Activated naive CD4-positive, alpha-beta T cell treated with anti-CD3 and anti-CD28 coated beads, Interleukin-2, amount 50 U/mL, for 24 hours (primary cell): ENCODE measurements around the gene BUB1B.

Experiments
- H3K27ac Mint-ChIP-seq: one replicate; pipeline ENCODE4 v1.8.0; 2021; ENCODE audit warnings: mild to moderate bottlenecking, mixed read lengths
- H3K27me3 Mint-ChIP-seq: one replicate; pipeline ENCODE4 v1.8.0; 2021; ENCODE audit warnings: mixed read lengths
- H3K36me3 Mint-ChIP-seq: one replicate; pipeline ENCODE4 v1.8.0; 2021; ENCODE audit warnings: mixed read lengths
- H3K4me1 Mint-ChIP-seq: one replicate; pipeline ENCODE4 v1.8.0; 2021; ENCODE audit warnings: mixed read lengths
- H3K4me3 Mint-ChIP-seq: one replicate; pipeline ENCODE4 v1.8.0; 2021; ENCODE audit warnings: mild to moderate bottlenecking, mixed read lengths
- H3K9me3 Mint-ChIP-seq: one replicate; pipeline ENCODE4 v1.8.0; 2021; ENCODE audit warnings: mixed read lengths

The BUB1B gene

DNA sequence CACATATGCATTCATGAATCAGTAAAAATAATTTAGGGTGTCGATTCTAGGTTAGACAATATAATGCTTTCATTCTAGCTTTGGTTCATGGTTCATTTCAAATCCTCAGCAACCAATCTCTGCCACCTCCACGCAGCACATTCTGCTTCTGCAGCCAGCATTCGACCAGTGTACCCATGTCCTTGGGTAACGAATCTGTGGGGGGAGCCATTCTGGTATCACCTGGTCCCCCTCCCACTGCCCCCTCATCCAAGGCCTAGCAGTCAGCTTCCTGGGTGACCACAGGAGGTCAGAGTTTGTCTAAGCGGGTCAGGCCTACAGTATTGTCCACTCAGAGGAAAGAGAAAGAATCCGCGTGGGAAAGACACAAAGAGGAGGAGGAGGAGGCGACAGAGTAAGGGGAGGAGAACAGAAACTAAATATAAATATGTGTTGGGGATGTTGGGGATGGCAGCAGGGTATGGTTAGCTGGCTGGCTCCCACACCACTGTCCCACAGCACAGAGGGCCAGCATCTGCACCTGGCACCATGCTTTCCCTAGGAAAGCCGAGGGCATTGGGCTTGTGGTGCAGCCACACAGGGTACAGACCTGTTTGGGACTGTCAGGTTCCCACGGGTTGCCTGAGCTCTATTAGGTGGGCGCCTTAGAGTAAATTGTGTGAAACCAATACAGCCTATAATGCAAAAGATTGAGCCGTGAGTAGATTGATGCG, 90.1 kb downstream of the BUB1B start:
- Mint-ChIP-seq H3K4me3 (no peak overlapping the region), H3K4me1 (peaks cover 6% of the 10 kb centered on the region), H3K27me3 (peaks cover 20% of the 10 kb centered on the region), H3K9me3 (no peaks in the 10 kb centered on the region), H3K27ac (no peak overlapping the region), H3K36me3 (no peaks in the 10 kb centered on the region)

DNA sequence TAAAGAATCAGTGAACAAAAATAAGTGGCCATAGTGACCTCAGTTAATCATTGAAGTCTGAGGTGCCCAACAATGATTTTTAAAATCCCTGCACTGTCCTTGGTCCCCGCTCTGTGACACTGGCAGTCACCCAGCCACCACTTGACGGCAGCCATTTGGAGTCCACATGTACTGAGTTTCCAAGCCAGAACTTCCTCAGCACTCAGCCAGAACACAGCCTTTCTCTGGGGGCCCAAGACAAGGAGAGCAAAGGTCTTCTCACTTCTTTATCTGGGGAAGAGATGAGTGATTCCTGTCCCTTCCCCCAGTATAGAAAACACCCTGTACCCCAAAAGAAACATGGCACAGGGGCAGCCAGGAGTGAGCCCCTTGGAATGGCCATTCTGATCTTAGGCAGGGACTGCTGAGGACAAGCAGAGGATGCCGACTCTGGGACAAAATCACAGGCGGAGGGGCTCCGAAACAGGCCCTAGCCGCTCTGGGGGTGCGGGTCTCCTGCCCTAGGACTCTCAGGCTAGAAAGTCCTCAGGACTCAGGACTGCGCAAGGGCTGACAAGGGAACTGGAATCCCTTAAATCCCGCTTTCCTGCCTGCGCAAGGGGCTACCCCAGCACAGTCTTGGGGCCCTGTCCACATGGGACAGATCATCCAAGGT, 90.7 kb downstream of the BUB1B start:
- no peak overlapping the region for H3K27ac Mint-ChIP-seq
- H3K4me1 Mint-ChIP-seq, result peaks cover 6% of the 10 kb centered on the region
- H3K4me3 Mint-ChIP-seq, result peak overlapping the region; percentile 8
- H3K36me3 Mint-ChIP-seq, result no peaks in the 10 kb centered on the region
- H3K27me3 Mint-ChIP-seq, result peaks cover 20% of the 10 kb centered on the region
- H3K9me3 Mint-ChIP-seq, result no peaks in the 10 kb centered on the region

GRCh38 chr15:40252141-40252437, 91.2 kb downstream of the BUB1B start:
- H3K27me3 Mint-ChIP-seq, result peaks cover 20% of the 10 kb centered on the region
- peak overlapping the region; percentile 8 for H3K4me3 Mint-ChIP-seq

DNA sequence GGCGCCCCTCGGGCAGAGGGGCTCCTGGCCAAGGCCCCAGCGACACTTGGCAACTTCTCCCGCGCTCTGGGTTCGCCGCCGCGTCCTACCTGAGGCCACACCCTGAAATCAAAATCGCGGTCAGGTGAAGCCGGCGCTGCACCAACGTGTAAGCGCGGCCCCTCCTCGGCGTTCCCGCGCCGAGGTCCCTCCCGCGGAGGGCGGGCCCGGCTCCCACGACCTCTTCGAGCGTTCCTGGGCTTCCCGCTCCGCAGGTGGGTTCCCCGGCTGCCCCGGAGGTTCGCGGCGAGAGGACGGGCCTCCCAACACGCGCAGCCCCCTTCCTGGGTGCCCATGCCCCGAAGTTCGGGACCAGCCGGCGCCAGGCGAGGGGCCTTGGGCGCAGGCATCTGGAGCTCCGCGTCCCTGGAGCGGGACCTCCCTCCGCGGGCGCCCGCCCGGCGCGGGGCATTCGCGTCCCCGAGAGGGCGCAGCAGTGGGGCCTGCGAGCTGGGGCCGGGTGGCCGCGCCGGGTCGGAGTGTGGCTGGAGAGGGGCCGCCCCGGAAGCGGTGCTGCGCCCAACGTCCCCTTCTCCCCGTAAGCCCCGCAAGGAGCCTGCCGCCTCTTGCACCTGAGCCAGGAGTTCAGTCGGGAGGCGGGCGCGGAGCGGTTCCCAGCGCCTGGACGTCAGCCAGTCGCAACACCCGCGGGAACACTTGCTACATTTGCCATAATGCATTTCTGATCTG, 91.7 kb downstream of the BUB1B start:
- H3K36me3 Mint-ChIP-seq, result no peaks in the 10 kb centered on the region
- H3K4me3 Mint-ChIP-seq, result peak overlapping the region; percentile 71
- no peak overlapping the region for H3K27ac Mint-ChIP-seq
- H3K4me1 Mint-ChIP-seq, result peaks cover 6% of the 10 kb centered on the region
- H3K9me3 Mint-ChIP-seq, result no peaks in the 10 kb centered on the region
- H3K27me3 Mint-ChIP-seq, result peaks cover 20% of the 10 kb centered on the region

More at GRCh38 chr15:40252141-40252437, 91.2 kb downstream of the BUB1B start:
- Mint-ChIP-seq H3K27ac (no peak overlapping the region), H3K4me1 (peaks cover 6% of the 10 kb centered on the region), H3K9me3 (no peaks in the 10 kb centered on the region), H3K36me3 (no peaks in the 10 kb centered on the region)

- H3K27ac Mint-ChIP-seq, result no peak overlapping the region
- no peaks in the 10 kb centered on the region for H3K9me3 Mint-ChIP-seq
- no peaks in the 10 kb centered on the region for H3K36me3 Mint-ChIP-seq
- H3K4me3 Mint-ChIP-seq, result peak overlapping the region; percentile 71
- peaks cover 20% of the 10 kb centered on the region for H3K27me3 Mint-ChIP-seq
- H3K4me1 Mint-ChIP-seq, result peaks cover 6% of the 10 kb centered on the region
Measured at GRCh38 chr15:40253167-40253790, 92.4 kb downstream of the BUB1B start.

DNA sequence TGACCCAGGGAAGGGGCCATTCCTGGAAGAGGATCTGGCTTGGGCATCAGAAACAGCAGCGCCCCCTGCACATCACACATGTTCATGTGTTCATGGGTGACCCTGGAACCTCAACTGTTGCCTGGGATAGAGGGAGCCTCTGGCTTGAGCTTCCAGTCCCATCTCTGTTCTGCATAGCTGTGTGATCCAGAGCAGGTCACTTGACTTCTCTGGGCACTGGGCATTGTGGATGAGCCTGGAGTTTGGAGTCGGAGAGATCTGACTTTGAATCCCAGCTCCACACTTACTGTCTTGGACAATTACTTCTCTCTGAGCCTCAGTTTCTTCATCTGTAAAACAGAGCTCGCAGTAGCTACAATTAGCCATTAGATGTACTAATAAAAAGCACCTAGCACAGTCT, 93.6 kb downstream of the BUB1B start:
- Mint-ChIP-seq H3K4me3 (no peak overlapping the region), H3K27ac (no peak overlapping the region), H3K27me3 (peaks cover 20% of the 10 kb centered on the region), H3K36me3 (no peaks in the 10 kb centered on the region), H3K9me3 (no peaks in the 10 kb centered on the region), H3K4me1 (peaks cover 6% of the 10 kb centered on the region)

DNA sequence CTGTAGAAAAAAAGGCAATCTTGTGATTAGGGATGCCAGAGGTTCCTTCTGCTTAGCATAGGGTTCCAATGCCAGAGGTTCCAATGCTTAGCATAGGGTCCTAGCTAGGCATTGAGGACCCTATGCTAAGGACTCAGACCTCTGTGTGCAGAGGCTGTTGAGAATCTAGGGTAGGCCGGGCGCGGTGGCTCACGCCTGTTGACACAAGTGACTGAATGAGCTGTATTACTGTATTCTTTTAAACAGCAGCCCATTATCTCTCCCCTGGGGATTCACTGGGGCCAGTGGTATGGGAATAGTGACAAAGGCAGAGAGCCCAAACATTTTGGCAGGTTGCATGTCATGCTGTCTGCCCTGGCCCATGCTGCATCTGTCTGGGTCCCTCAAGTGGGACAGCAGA, 94.2 kb downstream of the BUB1B start:
- H3K27me3 Mint-ChIP-seq, result peaks cover 20% of the 10 kb centered on the region

GRCh38 chr15:40256638-40257235, 95.9 kb downstream of the BUB1B start:
- H3K36me3 Mint-ChIP-seq, result no peaks in the 10 kb centered on the region
- peaks cover 6% of the 10 kb centered on the region for H3K4me1 Mint-ChIP-seq
- peaks cover 16% of the 10 kb centered on the region for H3K27me3 Mint-ChIP-seq
- no peak overlapping the region for H3K4me3 Mint-ChIP-seq
- no peak overlapping the region for H3K27ac Mint-ChIP-seq
- H3K9me3 Mint-ChIP-seq, result no peaks in the 10 kb centered on the region

More for the DNA sequence above, 94.2 kb downstream of the BUB1B start:
- H3K4me3 Mint-ChIP-seq, result no peak overlapping the region
- H3K27ac Mint-ChIP-seq, result no peak overlapping the region
- peaks cover 6% of the 10 kb centered on the region for H3K4me1 Mint-ChIP-seq
- no peaks in the 10 kb centered on the region for H3K36me3 Mint-ChIP-seq
- H3K9me3 Mint-ChIP-seq, result no peaks in the 10 kb centered on the region

- Mint-ChIP-seq H3K36me3 (no peaks in the 10 kb centered on the region), H3K4me3 (no peak overlapping the region), H3K4me1 (peaks cover 5% of the 10 kb centered on the region), H3K27me3 (peaks cover 16% of the 10 kb centered on the region), H3K9me3 (no peaks in the 10 kb centered on the region), H3K27ac (no peak overlapping the region)
Measured at GRCh38 chr15:40257656-40258450, 97.0 kb downstream of the BUB1B start.

DNA sequence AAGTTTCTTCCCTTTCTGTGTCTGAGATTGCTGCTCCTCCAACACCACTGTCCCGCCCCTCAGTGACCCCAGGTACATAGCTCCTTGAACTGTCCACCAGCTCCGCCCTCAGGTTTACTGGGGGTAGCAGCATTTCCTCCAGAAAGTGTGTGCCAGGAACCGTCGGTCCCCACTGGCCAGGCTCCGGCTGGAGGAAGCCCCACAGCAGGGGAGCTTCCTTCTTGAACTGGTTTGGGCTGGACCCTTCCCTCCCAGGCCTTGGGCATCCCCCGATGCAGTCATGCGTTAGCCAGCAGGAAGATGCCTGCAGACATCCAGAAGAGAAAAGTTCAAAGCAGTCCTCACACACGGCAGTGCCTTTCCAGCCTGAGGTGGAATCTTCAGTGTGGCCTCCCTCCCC, 97.7 kb downstream of the BUB1B start:
- H3K9me3 Mint-ChIP-seq, result no peaks in the 10 kb centered on the region
- H3K36me3 Mint-ChIP-seq, result no peaks in the 10 kb centered on the region
- H3K4me1 Mint-ChIP-seq, result no peaks in the 10 kb centered on the region
- no peak overlapping the region for H3K27ac Mint-ChIP-seq
- H3K4me3 Mint-ChIP-seq, result no peak overlapping the region
- H3K27me3 Mint-ChIP-seq, result peaks cover 10% of the 10 kb centered on the region

- Mint-ChIP-seq H3K36me3 (no peaks in the 10 kb centered on the region), H3K9me3 (no peaks in the 10 kb centered on the region), H3K4me1 (no peaks in the 10 kb centered on the region), H3K4me3 (no peak overlapping the region), H3K27me3 (peaks cover 5% of the 10 kb centered on the region), H3K27ac (no peak overlapping the region)
Measured at GRCh38 chr15:40259021-40259420, 98.2 kb downstream of the BUB1B start.

- Mint-ChIP-seq H3K27ac (no peak overlapping the region), H3K4me3 (no peak overlapping the region), H3K4me1 (no peaks in the 10 kb centered on the region), H3K27me3 (no peaks in the 10 kb centered on the region), H3K9me3 (no peaks in the 10 kb centered on the region), H3K36me3 (no peaks in the 10 kb centered on the region)
Measured at GRCh38 chr15:40263024-40263754, 102.3 kb downstream of the BUB1B start.

DNA sequence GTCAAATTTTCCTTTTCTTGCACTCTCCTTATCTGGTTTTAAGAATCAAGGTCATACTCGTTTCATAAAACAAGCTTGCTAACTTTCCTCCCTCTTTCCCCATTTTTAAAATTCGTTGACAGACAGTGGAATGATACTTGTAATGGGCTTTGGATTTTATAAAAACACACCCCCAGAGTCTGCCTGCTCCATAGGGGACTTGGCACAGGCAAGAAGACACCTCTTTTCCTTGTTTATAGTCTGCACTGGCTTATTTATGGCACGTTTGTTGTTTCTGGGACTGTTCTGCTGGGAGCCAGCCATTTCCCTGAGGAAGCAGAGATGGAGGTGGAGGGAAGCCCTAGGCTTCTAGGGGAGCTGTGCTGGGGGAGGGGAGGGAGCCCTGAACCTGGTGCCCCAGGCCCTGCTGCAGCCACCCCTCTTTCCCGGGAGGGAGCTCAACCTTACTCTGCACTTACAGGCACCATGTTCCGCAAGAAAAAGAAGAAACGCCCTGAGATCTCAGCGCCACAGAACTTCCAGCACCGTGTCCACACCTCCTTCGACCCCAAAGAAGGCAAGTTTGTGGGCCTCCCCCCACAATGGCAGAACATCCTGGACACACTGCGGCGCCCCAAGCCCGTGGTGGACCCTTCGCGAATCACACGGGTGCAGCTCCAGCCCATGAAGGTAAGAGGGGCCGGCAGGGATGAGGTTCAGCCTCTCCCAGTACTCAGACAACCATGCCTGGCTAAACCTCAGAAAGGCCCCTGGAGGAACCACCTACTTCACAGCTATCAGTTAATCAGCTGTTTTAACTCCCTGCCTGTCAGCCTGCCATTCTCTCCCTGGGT, 103.7 kb downstream of the BUB1B start:
- Mint-ChIP-seq H3K4me1 (no peaks in the 10 kb centered on the region), H3K4me3 (no peak overlapping the region), H3K27me3 (no peaks in the 10 kb centered on the region), H3K9me3 (no peaks in the 10 kb centered on the region), H3K27ac (no peak overlapping the region), H3K36me3 (no peaks in the 10 kb centered on the region)

GRCh38 chr15:40265355-40265754, 104.5 kb downstream of the BUB1B start:
- H3K4me3 Mint-ChIP-seq, result no peak overlapping the region
- H3K9me3 Mint-ChIP-seq, result no peaks in the 10 kb centered on the region
- H3K4me1 Mint-ChIP-seq, result no peaks in the 10 kb centered on the region
- H3K27ac Mint-ChIP-seq, result no peak overlapping the region
- no peaks in the 10 kb centered on the region for H3K36me3 Mint-ChIP-seq
- H3K27me3 Mint-ChIP-seq, result no peaks in the 10 kb centered on the region
